Hepatocyte (in vitro differentiated cells): ENCODE measurements around the gene OLIG1.

Experiments
- EZH2 ChIP-seq: fragments of 200-600 bp; sonication (generic); IDR thresholded peaks from 2 replicates; pipeline ENCODE4 v1.6.1; 2016; ENCODE audit warnings: antibody characterized with exemption, mild to moderate bottlenecking, borderline replicate concordance
- TF ChIP-seq, protein P1 (sequence below): fragments of 200-600 bp; sonication (generic); IDR thresholded peaks from 2 replicates; pipeline ENCODE4 v1.5.1; 2016; ENCODE audit warnings: antibody characterized with exemption, mild to moderate bottlenecking; ENCODE audit not compliant: poor library complexity

GRCh38 chr21:33061233-33061632 lies 8.7 kb upstream of the OLIG1 start:
- TF ChIP-seq, protein P1, sequence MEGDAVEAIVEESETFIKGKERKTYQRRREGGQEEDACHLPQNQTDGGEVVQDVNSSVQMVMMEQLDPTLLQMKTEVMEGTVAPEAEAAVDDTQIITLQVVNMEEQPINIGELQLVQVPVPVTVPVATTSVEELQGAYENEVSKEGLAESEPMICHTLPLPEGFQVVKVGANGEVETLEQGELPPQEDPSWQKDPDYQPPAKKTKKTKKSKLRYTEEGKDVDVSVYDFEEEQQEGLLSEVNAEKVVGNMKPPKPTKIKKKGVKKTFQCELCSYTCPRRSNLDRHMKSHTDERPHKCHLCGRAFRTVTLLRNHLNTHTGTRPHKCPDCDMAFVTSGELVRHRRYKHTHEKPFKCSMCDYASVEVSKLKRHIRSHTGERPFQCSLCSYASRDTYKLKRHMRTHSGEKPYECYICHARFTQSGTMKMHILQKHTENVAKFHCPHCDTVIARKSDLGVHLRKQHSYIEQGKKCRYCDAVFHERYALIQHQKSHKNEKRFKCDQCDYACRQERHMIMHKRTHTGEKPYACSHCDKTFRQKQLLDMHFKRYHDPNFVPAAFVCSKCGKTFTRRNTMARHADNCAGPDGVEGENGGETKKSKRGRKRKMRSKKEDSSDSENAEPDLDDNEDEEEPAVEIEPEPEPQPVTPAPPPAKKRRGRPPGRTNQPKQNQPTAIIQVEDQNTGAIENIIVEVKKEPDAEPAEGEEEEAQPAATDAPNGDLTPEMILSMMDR = no peak
- no peak for TF ChIP-seq EZH2
